OCI-LY1 (cell line): ENCODE data around the gene CTXN1.

Source experiments
- EZH2 ChIP-seq: fragments of 200-600 bp; sonication (generic), shearing (Covaris generic); IDR thresholded peaks from 2 replicates; pipeline ENCODE4 v1.8.0; 2017; ENCODE audit warnings: borderline replicate concordance, mixed run types, mild to moderate bottlenecking, antibody characterized with exemption, low read length, moderate library complexity, mixed read lengths
- TF ChIP-seq, protein P1 (sequence below): fragments of 200-600 bp; sonication (generic), shearing (Covaris generic); IDR thresholded peaks from 2 replicates; pipeline ENCODE4 v1.5.1; 2017; ENCODE audit warnings: mild to moderate bottlenecking, antibody characterized with exemption, low read length, moderate library complexity, mixed read lengths

DNA sequence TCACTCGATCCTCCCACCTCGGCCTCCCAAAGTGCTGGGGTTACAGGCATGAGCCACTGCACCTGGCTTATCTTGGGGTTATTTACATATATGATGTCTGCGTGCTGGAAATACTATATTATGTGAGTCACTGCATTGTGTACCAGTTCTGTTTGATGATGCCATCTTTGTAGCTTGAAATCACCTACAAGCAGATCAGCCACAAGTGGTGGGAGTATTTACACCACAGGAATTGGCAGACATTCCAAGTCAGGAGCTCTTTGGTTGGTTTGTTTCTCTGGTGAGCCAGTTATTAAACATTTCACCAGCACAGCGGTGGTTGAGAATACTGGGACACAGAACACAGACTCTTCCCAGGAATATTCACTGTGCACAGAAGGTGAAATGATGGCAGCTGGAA is 22.0 kb upstream of the CTXN1 start:
- TF ChIP-seq, protein P1, sequence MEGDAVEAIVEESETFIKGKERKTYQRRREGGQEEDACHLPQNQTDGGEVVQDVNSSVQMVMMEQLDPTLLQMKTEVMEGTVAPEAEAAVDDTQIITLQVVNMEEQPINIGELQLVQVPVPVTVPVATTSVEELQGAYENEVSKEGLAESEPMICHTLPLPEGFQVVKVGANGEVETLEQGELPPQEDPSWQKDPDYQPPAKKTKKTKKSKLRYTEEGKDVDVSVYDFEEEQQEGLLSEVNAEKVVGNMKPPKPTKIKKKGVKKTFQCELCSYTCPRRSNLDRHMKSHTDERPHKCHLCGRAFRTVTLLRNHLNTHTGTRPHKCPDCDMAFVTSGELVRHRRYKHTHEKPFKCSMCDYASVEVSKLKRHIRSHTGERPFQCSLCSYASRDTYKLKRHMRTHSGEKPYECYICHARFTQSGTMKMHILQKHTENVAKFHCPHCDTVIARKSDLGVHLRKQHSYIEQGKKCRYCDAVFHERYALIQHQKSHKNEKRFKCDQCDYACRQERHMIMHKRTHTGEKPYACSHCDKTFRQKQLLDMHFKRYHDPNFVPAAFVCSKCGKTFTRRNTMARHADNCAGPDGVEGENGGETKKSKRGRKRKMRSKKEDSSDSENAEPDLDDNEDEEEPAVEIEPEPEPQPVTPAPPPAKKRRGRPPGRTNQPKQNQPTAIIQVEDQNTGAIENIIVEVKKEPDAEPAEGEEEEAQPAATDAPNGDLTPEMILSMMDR: no peak
- TF ChIP-seq EZH2: no peak
